HG03442 (cell line): Measurements from ENCODE around the gene ZNF341.

ENCODE experiments used
- ATAC-seq: cut with Tn5 transposase; IDR thresholded peaks from one replicate; pipeline ENCODE4 v1.9.1; 2021; ENCODE audit warnings: mild to moderate bottlenecking, moderate library complexity; ENCODE audit not compliant: unreplicated experiment

Gene ZNF341

DNA sequence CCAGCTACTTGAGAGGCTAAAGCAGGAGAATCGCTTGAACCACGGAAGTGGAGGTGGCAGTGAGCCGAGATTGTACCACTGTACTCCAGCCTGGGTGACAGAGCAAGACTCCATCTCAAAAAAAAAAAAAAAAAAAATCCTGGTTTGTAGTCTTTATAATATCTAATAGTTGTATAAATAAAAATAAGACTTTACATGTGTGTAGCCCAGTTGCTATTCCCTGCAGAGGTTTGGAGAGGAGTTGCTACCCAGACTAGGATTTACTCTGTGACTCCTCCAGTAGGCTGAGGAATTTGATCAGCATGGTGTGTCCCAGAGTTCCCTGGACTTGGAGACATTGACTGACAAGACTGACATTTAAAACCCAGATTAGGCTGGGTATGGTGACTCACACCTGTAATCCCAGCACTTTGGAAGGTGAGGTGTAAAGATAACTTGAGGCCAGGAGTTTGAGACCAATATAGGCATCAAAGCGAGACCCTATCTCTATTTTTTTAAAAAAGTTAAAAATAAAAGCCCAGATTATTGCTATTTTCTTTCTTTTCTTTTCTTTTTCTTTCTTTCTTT is 89.6 kb downstream of the ZNF341 start:
- ATAC-seq: no peak

- no peak for ATAC-seq
Observed at GRCh38 chr20:33822423-33822822, 90.6 kb downstream of the ZNF341 start.

DNA sequence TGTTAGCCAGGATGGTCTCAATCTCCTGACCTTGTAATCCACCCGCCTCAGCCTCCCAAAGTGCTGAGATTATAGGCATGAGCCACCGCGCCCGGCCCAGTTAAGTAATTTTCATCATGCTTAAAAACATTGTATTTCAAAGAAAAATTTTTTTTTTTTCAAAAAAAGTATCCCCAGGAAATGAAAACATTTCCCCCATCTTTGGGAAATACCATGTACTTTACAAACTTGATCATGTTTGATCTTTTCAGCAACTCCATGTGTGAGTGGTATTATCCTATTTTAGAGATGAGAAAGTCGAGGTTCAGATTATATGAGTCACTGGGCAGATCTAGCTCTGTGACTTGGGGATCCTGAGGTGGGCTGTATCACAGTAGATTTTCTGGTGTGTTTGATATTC is 91.2 kb downstream of the ZNF341 start:
- ATAC-seq: no peak

GRCh38 chr20:33824852-33825251 is 93.1 kb downstream of the ZNF341 start:
- ATAC-seq: no peak

GRCh38 chr20:33825340-33826269 is 93.8 kb downstream of the ZNF341 start:
- ATAC-seq: no peak

- no peak for ATAC-seq
Observed at GRCh38 chr20:33826270-33826897, 94.6 kb downstream of the ZNF341 start.

DNA sequence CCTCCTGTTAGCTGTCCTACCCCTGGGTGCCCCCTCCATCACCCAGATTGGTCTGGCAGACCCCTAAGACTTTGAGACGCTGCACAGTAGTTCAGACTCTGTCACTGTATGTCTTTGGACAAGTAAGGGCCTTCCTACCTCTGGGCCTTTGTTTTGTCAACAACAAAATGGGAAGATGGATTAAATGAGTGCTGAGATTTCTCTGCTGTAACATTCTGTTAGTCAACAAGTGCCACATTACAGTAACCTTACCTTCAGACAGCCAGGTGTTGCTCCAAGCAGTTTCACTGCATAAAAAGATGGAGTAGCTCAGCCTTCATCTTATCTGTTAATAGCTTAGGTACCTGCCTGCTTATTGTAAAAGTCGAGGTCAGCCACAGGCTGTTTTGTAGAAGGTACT is 95.3 kb downstream of the ZNF341 start:
- no peak for ATAC-seq

- ATAC-seq: no peak
Observed at GRCh38 chr20:33827634-33828325, 96.0 kb downstream of the ZNF341 start.

- ATAC-seq: no peak
Observed at GRCh38 chr20:33828326-33828844, 96.6 kb downstream of the ZNF341 start.

DNA sequence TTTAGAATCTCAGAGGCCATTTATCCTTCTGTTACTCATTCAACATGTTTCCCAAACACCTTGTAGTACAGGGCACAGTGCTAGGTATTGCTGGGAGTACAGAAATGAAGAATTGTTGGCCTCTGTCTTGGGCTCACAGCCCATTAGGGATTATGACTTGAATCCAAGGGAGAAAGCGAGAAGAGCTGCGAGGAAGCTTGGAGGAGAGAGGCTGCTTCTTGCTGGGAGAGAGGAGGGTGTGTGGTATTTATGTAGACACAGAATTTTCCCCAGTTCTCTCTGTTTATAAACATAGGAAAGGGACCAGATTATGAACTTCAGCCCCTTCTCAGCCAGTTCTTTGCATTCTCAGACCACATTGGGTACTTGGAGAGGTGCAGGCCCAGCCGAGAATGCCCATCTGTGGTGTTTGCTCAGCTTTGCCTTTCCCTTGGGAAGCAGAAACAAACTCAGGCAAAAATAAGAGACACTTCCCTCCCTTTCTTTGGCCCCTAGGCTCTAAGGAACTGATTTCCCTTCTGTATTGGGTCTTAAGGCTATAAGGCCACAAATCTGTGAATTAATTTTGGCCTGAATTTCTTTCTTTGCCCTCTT is 97.3 kb downstream of the ZNF341 start:
- ATAC-seq: no peak

DNA sequence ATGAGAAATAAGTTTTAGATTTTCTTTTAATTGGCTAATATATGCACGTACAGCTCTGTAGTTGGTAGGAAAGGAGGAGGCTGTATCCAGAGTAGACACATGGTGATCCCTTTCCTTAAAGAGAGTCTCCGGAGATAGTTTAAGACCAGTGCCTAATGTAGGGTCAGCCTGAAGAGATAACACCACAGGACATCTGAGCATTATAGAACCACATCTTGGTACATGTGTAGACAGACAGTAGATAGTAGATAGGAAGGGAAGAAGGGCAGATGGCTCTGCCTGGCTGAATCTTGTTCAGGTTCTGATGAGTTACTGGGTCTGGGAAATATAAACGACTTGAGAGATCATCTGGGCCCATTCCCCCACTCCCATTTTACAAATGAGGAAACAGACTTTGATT is 97.8 kb downstream of the ZNF341 start:
- ATAC-seq: no peak

GRCh38 chr20:33830371-33830770 is 98.6 kb downstream of the ZNF341 start:
- ATAC-seq: no peak

DNA sequence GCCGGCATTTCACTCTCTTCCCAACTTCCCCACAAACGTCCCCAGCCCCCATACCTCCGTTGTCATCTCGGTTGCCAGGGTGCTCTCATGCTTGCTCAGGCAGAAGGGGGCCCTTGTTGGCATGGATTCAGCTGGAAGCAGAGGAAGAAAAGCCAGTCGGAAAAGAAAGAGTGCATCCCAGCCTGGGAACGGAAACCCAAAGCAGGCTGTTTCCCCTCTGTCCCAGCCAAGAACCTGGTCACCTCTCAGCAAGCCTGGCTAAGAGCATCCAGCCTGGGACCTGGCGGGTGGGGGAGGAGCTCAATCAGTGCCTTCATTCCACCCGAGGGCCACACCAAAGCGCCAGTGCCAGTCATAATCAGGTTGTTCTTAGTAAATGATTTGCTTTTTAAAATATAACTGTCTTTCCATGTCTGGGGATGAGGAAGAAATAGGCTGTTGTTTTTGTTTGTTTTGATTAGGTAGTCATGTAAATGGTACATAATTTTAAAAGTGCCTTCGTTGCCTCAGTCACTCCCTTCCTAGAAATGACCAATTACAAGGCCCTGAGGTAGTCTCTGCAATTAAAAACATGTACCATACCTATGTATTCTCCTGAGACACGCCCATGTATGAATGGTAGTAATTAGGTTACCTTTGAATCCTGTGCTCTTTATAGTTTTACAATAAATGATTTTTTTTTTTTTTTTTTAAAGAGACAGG is 100.5 kb downstream of the ZNF341 start:
- no peak for ATAC-seq

DNA sequence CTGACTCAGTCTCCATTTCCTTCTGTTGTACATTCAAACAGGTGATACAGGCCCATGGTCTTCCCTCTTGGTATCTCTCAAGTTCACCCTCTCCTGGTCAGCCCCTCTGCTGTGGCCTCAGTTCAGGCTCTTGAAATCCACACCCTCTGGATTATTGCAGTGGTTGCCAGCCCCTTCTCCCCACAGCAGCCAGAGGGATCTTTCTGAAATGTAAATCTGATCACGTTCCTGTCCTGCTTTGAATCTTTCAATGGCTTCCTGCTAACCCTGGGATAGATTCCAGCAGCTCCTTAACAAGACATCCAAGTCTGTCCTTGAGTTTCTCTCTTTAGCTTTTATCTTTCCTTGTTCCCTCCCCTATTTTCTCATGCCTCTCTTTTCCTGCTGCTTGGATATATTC is 101.5 kb downstream of the ZNF341 start:
- no peak for ATAC-seq

- ATAC-seq: no peak
Observed at GRCh38 chr20:33835615-33836172, 103.9 kb downstream of the ZNF341 start.

DNA sequence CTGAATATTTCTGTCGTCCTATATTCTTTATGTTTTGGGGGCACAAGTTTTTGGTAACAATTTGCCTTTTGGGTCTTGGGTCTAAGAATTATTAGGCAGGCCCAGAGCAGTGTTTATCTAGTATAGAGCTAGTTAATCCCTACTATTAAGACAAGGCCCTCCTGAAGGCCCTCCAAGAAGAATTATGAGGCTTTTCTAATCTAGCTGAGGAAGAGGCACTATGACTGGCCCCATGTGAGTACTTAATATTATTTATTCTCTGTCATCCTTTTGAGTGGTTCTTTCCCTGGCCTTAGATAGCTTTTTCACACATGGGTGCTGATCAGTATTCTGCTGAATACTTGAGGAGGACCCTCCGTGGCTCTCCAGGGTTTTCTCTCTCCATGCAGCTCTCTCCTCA is 104.5 kb downstream of the ZNF341 start:
- ATAC-seq: no peak

DNA sequence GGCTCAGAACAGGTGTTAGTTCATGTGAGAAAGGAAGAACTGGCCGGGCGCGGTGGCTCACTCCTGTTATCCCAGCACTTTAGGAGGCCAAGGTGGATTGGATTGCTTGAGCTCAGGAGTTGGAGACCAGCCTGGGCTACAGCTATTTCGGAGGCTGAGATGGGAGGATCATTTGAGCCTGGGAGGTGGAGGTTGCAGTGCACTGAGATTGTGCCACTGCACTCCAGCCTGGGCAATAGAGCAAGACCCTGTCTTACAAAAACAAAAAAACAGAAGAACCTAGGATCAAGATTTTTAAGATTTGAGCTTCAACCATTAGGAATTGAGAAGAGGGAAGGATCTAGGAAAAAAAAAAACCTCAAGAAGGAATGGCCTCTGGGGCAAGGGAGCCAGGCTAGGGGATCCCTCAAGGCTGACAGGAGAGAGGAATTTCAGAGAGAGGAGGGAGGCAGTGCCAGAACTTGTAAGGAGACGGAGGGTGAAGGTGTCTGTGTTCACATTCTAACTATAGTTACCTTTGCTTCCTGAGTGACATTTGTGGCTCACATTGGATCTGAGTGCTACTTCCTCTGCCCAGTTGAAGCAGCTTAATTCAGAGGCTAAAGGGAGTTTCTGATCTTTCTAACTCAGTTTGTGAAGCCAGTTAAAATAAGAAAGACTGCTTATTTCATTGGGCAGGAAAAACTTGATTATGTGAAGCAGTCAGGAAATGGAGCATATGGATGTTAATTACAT is 105.5 kb downstream of the ZNF341 start:
- ATAC-seq: no peak

GRCh38 chr20:33838035-33838864 is 106.5 kb downstream of the ZNF341 start:
- no peak for ATAC-seq
